Fibroblast of villous mesenchyme (primary cell): ENCODE results near the gene UQCR10. TPM values are rescaled to one million over a fixed set of nuclear protein-coding genes. Genes with fewer than 3 reads are reported as not detected.
A peak's percentile ranks its signal among the peaks of the same experiment; 100 is the strongest.

ENCODE experiments used
- DNase-seq: peaks from one replicate; pipeline ENCODE4 v3.0.0-alpha.2; 2010; ENCODE audit warnings: low read depth
- H3K4me3 ChIP-seq: 2 replicates; pipeline ENCODE4 v1.5.1; 2011; ENCODE audit warnings: low read depth, mild to moderate bottlenecking, low read length
- total RNA-seq: library from RNA; depleted of rRNA; stranded (reverse); fragments of >200 nt; gene quantifications from 2 replicates; pipeline ENCODE4 v1.2.3, GENCODE V29; 2012
- TF ChIP-seq, protein P1 (sequence below): IDR thresholded peaks from 2 replicates; pipeline ENCODE4 v1.5.1; 2012; ENCODE audit warnings: low read depth, mild to moderate bottlenecking, low read length; ENCODE audit not compliant: insufficient read depth

The UQCR10 gene
- total RNA-seq, 1 donor: 59.6 TPM

DNA sequence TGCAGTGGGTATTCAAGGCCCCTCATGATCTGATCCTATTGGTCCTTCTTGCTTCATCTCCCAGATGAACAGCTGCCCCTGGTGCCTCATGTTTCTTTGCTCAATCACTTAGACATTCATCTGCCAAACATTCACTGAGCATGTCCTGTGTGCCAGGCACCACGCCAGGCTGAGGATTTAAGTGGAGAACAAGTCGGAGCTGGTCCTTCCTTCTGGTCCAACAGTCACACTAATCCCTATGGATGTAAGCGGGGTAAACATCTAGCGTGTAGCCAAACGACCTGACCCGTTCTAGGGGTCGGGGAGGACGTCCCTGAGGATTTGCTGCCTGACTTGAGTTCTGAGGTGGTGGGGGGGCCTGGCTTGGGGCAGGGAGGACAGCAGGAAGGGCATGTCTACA lies 22.3 kb upstream of the UQCR10 start:
- peak; percentile 16 for DNase-seq
- TF ChIP-seq, protein P1, sequence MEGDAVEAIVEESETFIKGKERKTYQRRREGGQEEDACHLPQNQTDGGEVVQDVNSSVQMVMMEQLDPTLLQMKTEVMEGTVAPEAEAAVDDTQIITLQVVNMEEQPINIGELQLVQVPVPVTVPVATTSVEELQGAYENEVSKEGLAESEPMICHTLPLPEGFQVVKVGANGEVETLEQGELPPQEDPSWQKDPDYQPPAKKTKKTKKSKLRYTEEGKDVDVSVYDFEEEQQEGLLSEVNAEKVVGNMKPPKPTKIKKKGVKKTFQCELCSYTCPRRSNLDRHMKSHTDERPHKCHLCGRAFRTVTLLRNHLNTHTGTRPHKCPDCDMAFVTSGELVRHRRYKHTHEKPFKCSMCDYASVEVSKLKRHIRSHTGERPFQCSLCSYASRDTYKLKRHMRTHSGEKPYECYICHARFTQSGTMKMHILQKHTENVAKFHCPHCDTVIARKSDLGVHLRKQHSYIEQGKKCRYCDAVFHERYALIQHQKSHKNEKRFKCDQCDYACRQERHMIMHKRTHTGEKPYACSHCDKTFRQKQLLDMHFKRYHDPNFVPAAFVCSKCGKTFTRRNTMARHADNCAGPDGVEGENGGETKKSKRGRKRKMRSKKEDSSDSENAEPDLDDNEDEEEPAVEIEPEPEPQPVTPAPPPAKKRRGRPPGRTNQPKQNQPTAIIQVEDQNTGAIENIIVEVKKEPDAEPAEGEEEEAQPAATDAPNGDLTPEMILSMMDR: no peak
- H3K4me3 ChIP-seq: no peak overlapping the region

DNA sequence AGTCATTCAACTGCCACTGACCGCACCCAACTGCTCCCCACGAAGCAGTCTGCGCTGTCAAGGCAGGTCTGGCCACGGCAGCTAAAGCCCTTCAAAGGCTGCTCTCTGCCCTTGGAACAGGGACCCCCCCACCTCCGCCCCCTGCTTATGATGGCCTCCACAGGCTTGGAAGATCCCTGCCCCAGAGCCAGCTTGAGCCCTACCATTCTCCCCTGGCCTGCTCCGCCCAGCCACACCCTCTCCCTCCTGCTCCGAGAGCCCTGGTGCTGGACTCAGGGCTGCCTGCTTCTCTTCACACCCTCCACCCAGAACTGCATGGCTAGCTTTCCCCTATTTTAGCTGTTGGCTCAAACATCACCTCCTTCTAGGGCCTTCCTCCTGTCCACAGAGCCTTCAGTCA lies 19.3 kb upstream of the UQCR10 start:
- H3K4me3 ChIP-seq: no peak overlapping the region
- TF ChIP-seq, protein P1: no peak
- DNase-seq: no peak

DNA sequence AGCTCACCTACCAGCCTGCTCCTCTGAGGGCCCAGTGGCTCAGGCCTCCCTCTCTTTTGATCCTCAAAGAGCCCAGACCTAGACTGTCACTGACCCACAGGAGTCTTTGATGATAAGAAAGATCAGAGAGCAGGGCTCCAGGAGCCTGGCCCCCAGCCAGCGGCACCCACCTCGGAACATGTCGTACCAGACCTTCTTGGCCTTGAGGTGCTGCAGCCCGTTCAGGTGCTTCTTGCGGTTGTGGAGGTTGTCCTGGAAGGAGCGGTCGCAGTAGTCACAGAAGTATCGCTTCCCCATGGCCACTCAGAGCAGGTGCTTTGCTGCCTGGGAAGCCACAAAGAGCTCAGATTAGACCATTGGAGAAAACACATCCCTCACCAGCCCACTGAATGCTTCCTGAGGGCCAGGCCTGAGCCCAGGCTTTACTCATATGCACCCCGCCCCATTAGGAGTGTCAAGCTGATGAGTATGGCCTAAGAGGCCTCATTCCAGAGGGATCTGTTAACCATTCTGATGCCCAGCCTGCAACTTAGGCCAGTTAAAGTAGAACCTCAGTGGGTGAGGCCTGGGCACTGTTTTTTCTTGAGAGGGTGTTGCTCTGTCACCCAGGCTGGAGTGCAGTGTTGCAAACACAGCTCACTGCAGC lies 18.8 kb upstream of the UQCR10 start:
- TF ChIP-seq, protein P1: no peak
- no peak overlapping the region for H3K4me3 ChIP-seq
- no peak for DNase-seq

DNA sequence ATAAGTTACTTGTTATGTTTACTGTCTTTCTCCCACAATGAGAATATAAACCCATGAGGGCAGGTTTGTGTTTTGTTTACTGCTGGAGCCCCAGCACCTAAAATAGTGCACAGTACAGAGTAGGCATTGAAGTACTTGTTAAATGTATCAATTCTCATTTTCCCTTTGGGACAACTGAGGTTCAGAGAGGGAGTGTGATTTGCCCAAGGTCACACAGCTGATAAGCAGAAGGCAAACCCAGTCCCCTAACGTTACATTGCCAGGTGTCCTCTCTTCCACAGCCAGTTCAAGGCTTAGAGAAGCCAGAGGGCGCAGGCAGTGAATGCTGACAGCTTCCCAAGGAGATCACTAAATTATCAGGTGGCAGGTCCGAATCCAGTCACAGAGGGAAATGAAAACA lies 17.1 kb upstream of the UQCR10 start:
- H3K4me3 ChIP-seq: no peak overlapping the region
- TF ChIP-seq, protein P1: no peak
- no peak for DNase-seq

DNA sequence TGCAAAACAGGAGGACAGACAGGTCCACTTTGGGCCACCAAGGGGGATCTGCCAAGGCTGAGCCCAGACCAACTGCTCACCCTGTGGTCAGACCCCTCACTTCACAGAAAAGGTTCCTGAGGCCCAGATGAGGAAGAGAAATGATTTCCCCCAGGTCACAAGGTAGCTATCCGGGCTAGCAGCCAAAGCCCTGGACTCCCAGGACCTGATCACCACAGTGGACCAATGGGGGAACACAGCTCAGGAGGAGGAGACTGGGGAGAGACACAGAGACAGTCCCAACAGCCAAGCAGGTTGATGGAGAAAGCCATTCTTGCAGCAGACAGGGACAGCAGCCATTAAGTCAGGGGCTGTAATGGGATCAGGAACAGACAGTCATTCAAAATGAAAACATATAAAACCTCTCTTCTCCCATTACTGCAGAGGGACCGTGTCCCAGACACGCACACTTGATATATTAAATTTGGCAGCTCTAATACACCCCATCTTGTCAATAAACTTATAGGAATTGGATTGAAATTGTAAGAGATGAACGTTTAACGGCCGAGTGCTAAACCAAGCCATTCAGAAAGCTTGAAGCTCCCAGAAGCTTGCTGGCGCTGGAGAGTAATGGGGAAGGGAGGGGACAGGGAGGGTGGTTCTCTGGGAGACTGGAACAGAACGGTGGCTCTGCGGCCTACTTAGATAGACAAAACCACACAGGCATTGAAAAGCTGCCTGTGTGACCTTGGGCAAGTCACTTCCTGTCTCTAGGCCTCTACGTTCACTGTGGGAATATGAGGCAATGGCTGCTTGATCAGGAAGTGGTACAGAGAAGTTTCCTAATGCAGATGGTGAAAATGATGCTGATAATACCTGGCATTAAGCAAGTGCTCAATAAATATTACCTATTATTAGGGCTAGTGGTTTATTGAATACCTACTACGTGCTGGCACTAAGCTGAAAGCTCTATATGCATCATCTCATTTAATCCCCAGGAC lies 16.3 kb upstream of the UQCR10 start:
- DNase-seq: no peak
- no peak overlapping the region for H3K4me3 ChIP-seq
- TF ChIP-seq, protein P1: no peak

DNA sequence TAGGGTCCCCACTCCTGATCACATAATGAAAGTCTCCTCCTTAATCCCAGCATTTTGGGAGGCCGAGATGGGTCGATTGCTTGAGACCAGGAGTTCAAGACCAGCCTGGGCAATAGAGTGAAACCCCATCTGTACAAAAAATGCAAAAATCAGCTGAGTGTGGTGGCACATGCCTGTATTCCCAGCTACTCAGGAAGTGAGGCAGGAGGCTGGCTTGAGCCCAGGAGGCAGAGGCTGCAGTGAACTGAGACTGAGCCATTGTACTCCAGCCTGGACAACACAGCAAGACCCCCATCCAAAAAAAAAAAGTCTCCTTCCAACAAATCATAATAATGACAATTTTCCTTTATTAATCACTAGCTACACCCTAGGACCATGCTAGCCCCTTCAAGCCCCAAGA lies 15.5 kb upstream of the UQCR10 start:
- TF ChIP-seq, protein P1: no peak
- no peak for DNase-seq
- no peak overlapping the region for H3K4me3 ChIP-seq
